ENCODE results near the gene NR4A1.

NR4A1 gene

GRCh38 chr12:52006726-52007157 lies 44.5 kb upstream of the NR4A1 start, which contains the start of gene TAMALIN:
TAMALIN (plus strand) TSS chr12:52006946; CDS start chr12:52007020, 74 bp downstream.
- peak; percentile 85 for DNase-seq (ENCODE audit: low spot score)
- in situ Hi-C loops (cut with MboI; ENCODE audit: low sequenced_read_pairs, unreplicated experiment): no loop called here
- TF ChIP-seq, protein P1, sequence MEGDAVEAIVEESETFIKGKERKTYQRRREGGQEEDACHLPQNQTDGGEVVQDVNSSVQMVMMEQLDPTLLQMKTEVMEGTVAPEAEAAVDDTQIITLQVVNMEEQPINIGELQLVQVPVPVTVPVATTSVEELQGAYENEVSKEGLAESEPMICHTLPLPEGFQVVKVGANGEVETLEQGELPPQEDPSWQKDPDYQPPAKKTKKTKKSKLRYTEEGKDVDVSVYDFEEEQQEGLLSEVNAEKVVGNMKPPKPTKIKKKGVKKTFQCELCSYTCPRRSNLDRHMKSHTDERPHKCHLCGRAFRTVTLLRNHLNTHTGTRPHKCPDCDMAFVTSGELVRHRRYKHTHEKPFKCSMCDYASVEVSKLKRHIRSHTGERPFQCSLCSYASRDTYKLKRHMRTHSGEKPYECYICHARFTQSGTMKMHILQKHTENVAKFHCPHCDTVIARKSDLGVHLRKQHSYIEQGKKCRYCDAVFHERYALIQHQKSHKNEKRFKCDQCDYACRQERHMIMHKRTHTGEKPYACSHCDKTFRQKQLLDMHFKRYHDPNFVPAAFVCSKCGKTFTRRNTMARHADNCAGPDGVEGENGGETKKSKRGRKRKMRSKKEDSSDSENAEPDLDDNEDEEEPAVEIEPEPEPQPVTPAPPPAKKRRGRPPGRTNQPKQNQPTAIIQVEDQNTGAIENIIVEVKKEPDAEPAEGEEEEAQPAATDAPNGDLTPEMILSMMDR (IDR thresholded peaks at IDR 0.05; ENCODE audit: borderline replicate concordance, control extremely low read depth, extremely low read depth, insufficient read depth, missing control alignments): no peak

- in situ Hi-C loops (cut with MboI; ENCODE audit: low sequenced_read_pairs, unreplicated experiment): no loop called here
- DNase-seq (ENCODE audit: low spot score): peak; percentile 72
- TF ChIP-seq, protein P1 (IDR thresholded peaks at IDR 0.05; ENCODE audit: borderline replicate concordance, control extremely low read depth, extremely low read depth, insufficient read depth, missing control alignments): no peak
These were observed 43.9 kb upstream of the NR4A1 start for GRCh38 chr12:52007158-52007921.

GRCh38 chr12:52007982-52008510 lies 43.2 kb upstream of the NR4A1 start:
- DNase-seq (ENCODE audit: low spot score): no peak
- TF ChIP-seq, protein P1 (IDR thresholded peaks at IDR 0.05; ENCODE audit: borderline replicate concordance, control extremely low read depth, extremely low read depth, insufficient read depth, missing control alignments): no peak
- in situ Hi-C loops (cut with MboI; ENCODE audit: low sequenced_read_pairs, unreplicated experiment): no loop called here

DNA sequence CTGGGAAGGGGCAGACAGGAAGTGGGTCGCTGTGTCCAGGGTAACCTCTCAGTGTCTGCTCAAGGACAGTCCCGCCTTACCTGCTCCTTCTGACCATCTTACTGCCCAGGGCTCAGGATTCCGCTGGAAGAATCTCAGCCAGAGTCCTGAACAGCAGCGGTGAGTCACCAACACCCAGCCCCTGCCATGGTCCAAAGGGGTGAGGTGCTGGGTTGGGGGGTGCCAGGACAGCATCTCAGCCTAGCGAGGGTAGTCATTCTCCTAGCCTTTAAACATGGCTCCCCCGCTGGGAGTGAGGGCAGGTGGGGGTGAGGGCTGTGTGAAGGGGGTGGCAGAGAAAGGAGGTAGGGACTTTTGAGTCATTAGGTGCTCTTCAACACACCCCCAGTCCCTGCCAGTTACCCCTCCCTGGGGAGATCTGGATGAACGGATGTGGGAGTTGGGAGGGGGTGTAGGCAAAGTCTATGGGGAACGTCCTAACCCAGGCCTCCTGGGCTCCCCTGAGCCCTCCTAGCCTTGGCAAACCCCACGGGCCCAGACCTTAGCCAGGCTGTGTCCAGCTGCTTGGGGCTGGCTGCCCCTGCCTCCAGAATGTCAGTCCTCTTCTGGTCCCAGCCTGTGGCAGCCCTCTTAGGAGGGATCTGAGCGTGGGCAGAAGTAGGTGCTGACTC lies 42.0 kb upstream of the NR4A1 start:
- TF ChIP-seq, protein P1 (IDR thresholded peaks at IDR 0.05; ENCODE audit: borderline replicate concordance, control extremely low read depth, extremely low read depth, insufficient read depth, missing control alignments): no peak
- in situ Hi-C loops (cut with MboI; ENCODE audit: low sequenced_read_pairs, unreplicated experiment): no loop called here
- no peak for DNase-seq (ENCODE audit: low spot score)

GRCh38 chr12:52010152-52010622 lies 41.1 kb upstream of the NR4A1 start:
- DNase-seq (ENCODE audit: low spot score): no peak
- in situ Hi-C loops (cut with MboI; ENCODE audit: low sequenced_read_pairs, unreplicated experiment): no loop called here
- TF ChIP-seq, protein P1 (IDR thresholded peaks at IDR 0.05; ENCODE audit: borderline replicate concordance, control extremely low read depth, extremely low read depth, insufficient read depth, missing control alignments): no peak

- in situ Hi-C loops (cut with MboI; ENCODE audit: low sequenced_read_pairs, unreplicated experiment): no loop called here
- TF ChIP-seq, protein P1 (IDR thresholded peaks at IDR 0.05; ENCODE audit: borderline replicate concordance, control extremely low read depth, extremely low read depth, insufficient read depth, missing control alignments): no peak
- DNase-seq (ENCODE audit: low spot score): no peak
These were observed 40.3 kb upstream of the NR4A1 start for GRCh38 chr12:52010692-52011601.

All from GM13976 (cell line).